Type B pancreatic cell (in vitro differentiated cells): ENCODE measurements around the gene ADAMTSL3. TPM values are rescaled to one million over a fixed set of nuclear protein-coding genes. Genes with fewer than 3 reads are reported as not detected.

ENCODE experiments used
- DNase-seq: peaks from one replicate; pipeline ENCODE4 v3.0.0; 2021; ENCODE audit warnings: mixed read lengths; ENCODE audit not compliant: unreplicated experiment; ENCODE audit errors: extremely low spot score
- H3K27ac Mint-ChIP-seq: 2 replicates; pipeline ENCODE4 v1.8.0; 2021; ENCODE audit warnings: mild to moderate bottlenecking, mixed read lengths
- H3K27me3 Mint-ChIP-seq: 2 replicates; pipeline ENCODE4 v1.8.0; 2021; ENCODE audit warnings: mixed read lengths
- H3K36me3 Mint-ChIP-seq: 2 replicates; pipeline ENCODE4 v1.8.0; 2021; ENCODE audit warnings: mixed read lengths
- H3K4me1 Mint-ChIP-seq: one replicate; pipeline ENCODE4 v1.8.0; 2021; ENCODE audit warnings: mixed read lengths; ENCODE audit not compliant: unreplicated experiment
- H3K4me3 Mint-ChIP-seq: 2 replicates; pipeline ENCODE4 v1.8.0; 2021; ENCODE audit warnings: mild to moderate bottlenecking, mixed read lengths
- H3K9me3 Mint-ChIP-seq: 2 replicates; pipeline ENCODE4 v1.8.0; 2021; ENCODE audit warnings: mixed read lengths
- total RNA-seq: library from RNA; stranded (reverse); gene quantifications from 2 replicates; pipeline ENCODE4 v1.2.1, GENCODE V29; 2021; ENCODE audit warnings: low replicate concordance
- TF ChIP-seq, protein P1 (sequence below): fragments of 200-600 bp; sonication (generic); conservative IDR thresholded peaks from 2 replicates; pipeline ENCODE4 v1.5.0; 2021; ENCODE audit warnings: antibody characterized with exemption, mild to moderate bottlenecking

ADAMTSL3 gene
- total RNA-seq, 1 donor from 2014 or later: 1.9 TPM

DNA sequence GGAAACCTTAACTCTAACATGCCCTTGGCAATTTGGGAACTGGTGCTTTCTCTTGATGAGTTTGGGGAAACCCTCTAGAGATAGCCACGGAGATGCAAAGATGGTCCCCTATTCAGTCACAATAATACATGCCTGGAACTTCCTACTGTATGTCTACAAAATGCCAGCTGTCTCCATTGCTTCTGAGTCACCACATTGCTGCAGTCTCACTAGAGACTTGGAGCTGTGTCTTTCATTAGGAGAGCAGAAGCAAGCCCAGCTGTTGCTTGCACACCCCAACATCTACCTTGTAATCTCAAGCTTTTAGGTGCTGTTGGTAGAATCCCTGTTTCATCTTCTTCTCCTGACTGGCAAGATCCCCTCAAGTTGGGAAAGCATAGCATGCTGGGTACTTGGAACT lies 261.0 kb downstream of the ADAMTSL3 start:
- no peak overlapping the region for H3K27ac Mint-ChIP-seq

DNA sequence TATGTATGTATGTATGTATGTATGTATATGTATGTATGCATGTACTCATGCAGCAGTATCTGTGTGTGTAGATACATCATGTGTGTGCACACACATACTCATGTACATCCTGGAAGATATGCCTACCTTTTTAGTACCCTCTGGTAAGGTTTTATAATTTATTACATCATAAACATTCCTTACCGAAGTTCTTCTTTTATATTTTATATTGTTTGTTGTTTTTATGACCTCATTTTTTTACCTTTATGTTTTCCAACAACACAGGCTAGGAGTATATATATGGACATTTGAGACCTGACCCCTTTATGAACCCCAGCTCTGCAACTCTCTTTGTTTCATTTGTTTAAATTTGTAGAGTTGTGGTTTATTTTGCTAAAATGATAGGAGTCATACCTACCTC lies 263.5 kb downstream of the ADAMTSL3 start:
- H3K9me3 Mint-ChIP-seq: no peaks in the 10 kb centered on the region
- H3K36me3 Mint-ChIP-seq: no peaks in the 10 kb centered on the region
- TF ChIP-seq, protein P1, sequence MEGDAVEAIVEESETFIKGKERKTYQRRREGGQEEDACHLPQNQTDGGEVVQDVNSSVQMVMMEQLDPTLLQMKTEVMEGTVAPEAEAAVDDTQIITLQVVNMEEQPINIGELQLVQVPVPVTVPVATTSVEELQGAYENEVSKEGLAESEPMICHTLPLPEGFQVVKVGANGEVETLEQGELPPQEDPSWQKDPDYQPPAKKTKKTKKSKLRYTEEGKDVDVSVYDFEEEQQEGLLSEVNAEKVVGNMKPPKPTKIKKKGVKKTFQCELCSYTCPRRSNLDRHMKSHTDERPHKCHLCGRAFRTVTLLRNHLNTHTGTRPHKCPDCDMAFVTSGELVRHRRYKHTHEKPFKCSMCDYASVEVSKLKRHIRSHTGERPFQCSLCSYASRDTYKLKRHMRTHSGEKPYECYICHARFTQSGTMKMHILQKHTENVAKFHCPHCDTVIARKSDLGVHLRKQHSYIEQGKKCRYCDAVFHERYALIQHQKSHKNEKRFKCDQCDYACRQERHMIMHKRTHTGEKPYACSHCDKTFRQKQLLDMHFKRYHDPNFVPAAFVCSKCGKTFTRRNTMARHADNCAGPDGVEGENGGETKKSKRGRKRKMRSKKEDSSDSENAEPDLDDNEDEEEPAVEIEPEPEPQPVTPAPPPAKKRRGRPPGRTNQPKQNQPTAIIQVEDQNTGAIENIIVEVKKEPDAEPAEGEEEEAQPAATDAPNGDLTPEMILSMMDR: no peak
- no peak overlapping the region for H3K27ac Mint-ChIP-seq
- H3K4me3 Mint-ChIP-seq: no peak overlapping the region
- peaks cover 4% of the 10 kb centered on the region for H3K27me3 Mint-ChIP-seq
- DNase-seq: no peak
- peaks cover 3% of the 10 kb centered on the region for H3K4me1 Mint-ChIP-seq

More for the DNA sequence above, 261.0 kb downstream of the ADAMTSL3 start:
- no peaks in the 10 kb centered on the region for H3K36me3 Mint-ChIP-seq
- H3K27me3 Mint-ChIP-seq: peaks cover 4% of the 10 kb centered on the region
- DNase-seq: no peak
- TF ChIP-seq, protein P1: no peak
- H3K4me1 Mint-ChIP-seq: no peaks in the 10 kb centered on the region
- H3K4me3 Mint-ChIP-seq: no peak overlapping the region
- H3K9me3 Mint-ChIP-seq: no peaks in the 10 kb centered on the region

DNA sequence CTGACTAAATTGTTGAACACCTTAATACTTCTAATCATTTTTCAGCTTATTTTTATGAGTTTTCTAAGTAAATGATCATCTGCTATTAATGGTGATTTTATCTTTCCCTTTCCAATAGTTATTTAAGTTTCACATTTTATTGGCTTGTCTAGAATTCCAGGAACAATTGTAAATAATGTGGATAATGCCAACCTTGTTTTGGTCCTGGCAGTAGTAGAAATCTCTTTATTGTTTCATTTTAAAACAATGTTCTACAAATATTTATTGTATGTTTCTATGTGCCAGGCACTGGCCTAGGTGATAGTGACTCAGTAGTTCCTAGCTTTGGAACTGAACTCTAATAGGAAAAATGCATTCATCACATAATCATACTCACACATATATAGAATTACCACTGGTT lies 264.1 kb downstream of the ADAMTSL3 start:
- H3K9me3 Mint-ChIP-seq: no peaks in the 10 kb centered on the region
- TF ChIP-seq, protein P1: no peak
- DNase-seq: no peak
- H3K36me3 Mint-ChIP-seq: no peaks in the 10 kb centered on the region
- peaks cover 4% of the 10 kb centered on the region for H3K27me3 Mint-ChIP-seq
- no peak overlapping the region for H3K4me3 Mint-ChIP-seq
- no peak overlapping the region for H3K27ac Mint-ChIP-seq
- peaks cover 3% of the 10 kb centered on the region for H3K4me1 Mint-ChIP-seq

DNA sequence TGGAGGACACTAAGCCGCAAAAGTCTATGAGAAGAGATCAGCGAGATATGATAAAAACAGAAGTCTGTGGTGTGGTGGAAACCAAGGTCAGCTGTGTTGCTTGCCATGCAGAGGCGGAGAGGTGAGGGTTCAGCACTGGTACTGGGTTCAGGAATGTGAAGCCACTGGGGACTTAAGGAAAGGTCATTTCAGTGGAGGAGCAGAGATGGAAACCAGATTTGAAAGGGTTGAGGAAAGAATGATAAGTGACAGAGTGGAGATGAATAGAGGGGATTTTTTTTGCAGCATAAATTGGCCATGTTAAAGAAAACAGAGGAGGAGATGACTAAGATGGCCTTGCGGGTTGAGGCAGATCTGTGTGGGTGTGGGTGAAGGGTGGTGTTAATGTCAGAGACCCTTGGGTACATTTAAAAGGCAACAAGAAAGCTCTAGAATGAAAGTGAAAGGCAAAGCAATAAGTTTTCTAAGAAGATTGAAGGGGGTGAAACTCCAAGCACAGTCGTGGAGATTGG lies 265.5 kb downstream of the ADAMTSL3 start:
- Mint-ChIP-seq H3K9me3 (no peaks in the 10 kb centered on the region), H3K4me3 (no peak overlapping the region), H3K27me3 (peaks cover 4% of the 10 kb centered on the region), H3K4me1 (peaks cover 3% of the 10 kb centered on the region), H3K27ac (no peak overlapping the region), H3K36me3 (no peaks in the 10 kb centered on the region)
- TF ChIP-seq, protein P1: no peak
- DNase-seq: no peak

DNA sequence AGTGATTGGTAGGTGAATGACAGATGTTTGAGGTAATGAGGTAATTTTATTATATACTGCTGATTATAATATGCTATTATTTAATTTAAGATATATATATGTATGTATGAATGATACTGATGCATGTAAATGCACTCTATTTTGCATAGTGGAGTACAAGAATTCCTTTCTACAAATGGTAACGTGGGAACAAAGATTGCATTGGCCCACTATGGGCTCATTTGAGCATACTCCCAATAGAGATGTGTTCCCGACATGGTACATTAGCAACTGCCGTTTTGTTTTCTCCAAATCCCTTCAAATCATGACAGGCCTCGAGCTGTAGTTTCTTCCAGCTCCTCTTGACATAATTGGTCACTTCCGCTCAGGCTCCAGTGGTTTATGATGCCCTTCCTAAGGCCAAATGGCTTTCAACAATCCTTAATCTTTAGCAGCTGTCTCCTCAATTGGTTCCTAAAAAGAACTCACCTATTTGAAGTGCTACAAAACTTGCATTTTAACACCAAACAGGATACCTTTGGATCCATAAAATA lies 266.1 kb downstream of the ADAMTSL3 start:
- TF ChIP-seq, protein P1: no peak
- Mint-ChIP-seq H3K4me1 (peaks cover 3% of the 10 kb centered on the region), H3K27ac (no peak overlapping the region), H3K36me3 (no peaks in the 10 kb centered on the region), H3K27me3 (peaks cover 4% of the 10 kb centered on the region), H3K4me3 (no peak overlapping the region), H3K9me3 (no peaks in the 10 kb centered on the region)
- DNase-seq: no peak
